ENCODE measurements around the gene KIF26B. TPM values are rescaled to one million over a fixed set of nuclear protein-coding genes. Genes with fewer than 3 reads are reported as not detected.

Gene KIF26B
- total RNA-seq, 1 experiment from 2014 or later = 0.04 TPM

DNA sequence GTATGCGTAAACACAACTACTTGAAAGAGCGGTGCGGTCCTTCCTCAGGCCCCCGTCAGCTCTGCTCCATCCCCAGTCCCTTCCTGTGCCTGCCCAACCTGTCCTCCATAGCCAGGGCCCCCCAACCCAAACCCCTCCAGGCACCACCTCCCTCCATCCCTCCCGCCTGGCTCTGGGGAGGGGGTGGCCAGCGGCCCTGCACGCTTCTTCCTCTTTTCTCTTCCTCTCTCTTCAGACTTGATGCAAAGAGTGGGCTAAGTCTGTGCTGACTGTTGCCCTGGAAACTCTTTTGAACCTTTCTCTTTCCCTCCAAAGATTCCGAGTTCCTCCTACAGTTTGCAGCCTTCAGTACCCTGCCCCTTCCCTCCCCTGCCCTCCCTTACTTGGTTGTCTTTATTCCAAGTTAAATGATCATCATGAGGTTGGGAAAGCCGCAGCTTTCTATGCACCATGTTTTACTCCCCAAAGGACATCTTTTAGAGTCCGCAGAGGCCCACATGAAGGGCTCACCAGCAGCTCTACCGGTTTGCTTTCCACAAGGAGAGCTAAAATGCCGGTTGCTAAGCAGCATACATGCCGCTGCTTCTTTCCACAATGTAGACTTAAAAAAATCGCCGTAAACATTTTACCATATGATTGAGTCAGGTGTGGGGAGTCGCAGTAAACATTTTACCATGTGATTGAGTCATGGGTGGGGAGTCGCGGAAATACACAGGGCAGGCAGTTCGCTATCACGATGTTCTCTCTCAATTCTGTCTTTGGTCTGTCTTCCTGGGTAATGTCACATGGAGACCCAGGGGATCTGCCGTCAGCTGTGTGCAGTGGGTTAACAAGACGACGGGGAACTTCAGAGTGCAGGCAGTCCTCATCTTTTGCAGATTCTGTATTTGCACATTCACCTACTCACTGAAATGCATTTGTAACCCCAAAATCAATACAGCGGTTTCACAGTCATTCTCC, 525.3 kb downstream of the KIF26B start:
- intact Hi-C loops (cut with micrococcal nuclease) = no loop called here
- no peak overlapping the region for H3K4me2 ChIP-seq (ENCODE audit: low read length)
- DNase-seq (no peak), ATAC-seq (no peak)
- H3K27ac ChIP-seq (ENCODE audit: low read length) = no peak overlapping the region
- H3K27me3 ChIP-seq (ENCODE audit: low read length) = no peaks in the 10 kb centered on the region
- ChIA-PET CTCF (no interaction called here), POLR2A (ENCODE audit: unreplicated experiment) (no interaction called here)
- BruUV-seq (replicated peaks) = no TSS peak
- no peak overlapping the region for H2AFZ ChIP-seq (ENCODE audit: low read length)
- H3K9me2 ChIP-seq (replicated peaks; ENCODE audit: low read length) = no peaks in the 10 kb centered on the region
- no peak overlapping the region for H3K9ac ChIP-seq (ENCODE audit: low read length)
- H3K9me3 ChIP-seq (ENCODE audit: low read length) = no peaks in the 10 kb centered on the region
- H3K79me2 ChIP-seq (ENCODE audit: low read length) = no peaks in the 10 kb centered on the region
- H3F3A ChIP-seq (ENCODE audit: low read length, unreplicated experiment) = no peaks in the 10 kb centered on the region
- H3K36me3 ChIP-seq (ENCODE audit: low read depth, low read length) = no peaks in the 10 kb centered on the region
- no peaks in the 10 kb centered on the region for H4K20me1 ChIP-seq (ENCODE audit: low read length)
- no peak overlapping the region for H3K4me3 ChIP-seq (ENCODE audit: low read length)
- TF ChIP-seq EZH2 (IDR thresholded peaks at IDR 0.05; ENCODE audit: low read length, unreplicated experiment) (no peak), CTCF (conservative IDR thresholded peaks at IDR 0.05; ENCODE audit: low read depth, low read length) (no peak), EZH2phosphoT487 (IDR thresholded peaks at IDR 0.05; ENCODE audit: borderline replicate concordance, low read length) (no peak)
- no peaks in the 10 kb centered on the region for H3K4me1 ChIP-seq (ENCODE audit: insufficient read depth, low read length)

GRCh38 chr1:245682638-245683628, 528.1 kb downstream of the KIF26B start:
- ChIA-PET POLR2A (ENCODE audit: unreplicated experiment) (no interaction called here), CTCF (no interaction called here)
- Histone ChIP-seq H3K27ac (ENCODE audit: low read length) (no peak overlapping the region), H3K4me2 (ENCODE audit: low read length) (no peak overlapping the region), H4K20me1 (ENCODE audit: low read length) (no peaks in the 10 kb centered on the region), H3K9me2 (replicated peaks; ENCODE audit: low read length) (no peaks in the 10 kb centered on the region), H3K4me3 (ENCODE audit: low read length) (no peak overlapping the region), H3K4me1 (ENCODE audit: insufficient read depth, low read length) (no peaks in the 10 kb centered on the region), H3K27me3 (ENCODE audit: low read length) (no peaks in the 10 kb centered on the region), H3K9ac (ENCODE audit: low read length) (no peak overlapping the region), H3K79me2 (ENCODE audit: low read length) (no peaks in the 10 kb centered on the region), H3F3A (ENCODE audit: low read length, unreplicated experiment) (no peaks in the 10 kb centered on the region), H3K9me3 (ENCODE audit: low read length) (no peaks in the 10 kb centered on the region), H3K36me3 (ENCODE audit: low read depth, low read length) (no peaks in the 10 kb centered on the region), H2AFZ (ENCODE audit: low read length) (no peak overlapping the region)
- DNase-seq (no peak), ATAC-seq (no peak)
- BruUV-seq (replicated peaks) = no TSS peak
- intact Hi-C loops (cut with micrococcal nuclease) = no loop called here
- TF ChIP-seq EZH2phosphoT487 (IDR thresholded peaks at IDR 0.05; ENCODE audit: borderline replicate concordance, low read length) = no peak
- no peak for TF ChIP-seq EZH2 (IDR thresholded peaks at IDR 0.05; ENCODE audit: low read length, unreplicated experiment)
- TF ChIP-seq CTCF (conservative IDR thresholded peaks at IDR 0.05; ENCODE audit: low read depth, low read length) = no peak
